HCT116 (cell line): Measurements from ENCODE around the gene NGEF. TPM values are rescaled to one million over a fixed set of nuclear protein-coding genes. Genes with fewer than 3 reads are reported as not detected.
"Not testable (repeated sequence)": the region's sequence is repeated elsewhere in the genome, so short reads cannot be mapped to it uniquely, and the experiment has no call there.

Experiments
- ATAC-seq: fragments of 200-7000 bp; cut with Tn5 transposase; 2 replicates; pipeline ENCODE4 v1.9.1; 2020; ENCODE audit warnings: mild to moderate bottlenecking, moderate library complexity
- BruUV-seq: library from RNA; stranded (reverse); fragments of 400-500 nt; replicated peaks from 2 replicates; lab custom pipeline; 2021; lab: Mats Ljungman, UMichigan
- CTCF ChIA-PET: fragments of 300-600 bp; sonication (Branson Sonifier 250); formaldehyde crosslinking; loops from one replicate; lab custom pipeline; 2021; ENCODE audit warnings: antibody characterized with exemption; lab: Charles Lee
- POLR2A ChIA-PET: fragments of 300-600, 350-600 bp; sonication (Branson Sonifier 250); formaldehyde crosslinking; loops from one replicate; lab custom pipeline; 2021; ENCODE audit warnings: antibody characterized with exemption; lab: Charles Lee
- RAD21 ChIA-PET, 2 experiments: fragments of 300-600 bp; sonication (Branson Sonifier 250); formaldehyde crosslinking; loops; one replicate each; lab custom pipeline; 2023; ENCODE audit warnings: low total read pairs in 2 of 2; ENCODE audit not compliant: uncharacterized antibody in 2 of 2, unreplicated experiment in 2 of 2, low non-redundant PET in 1 of 2; lab: Charles Lee
- DNase-seq: peaks from one replicate; pipeline ENCODE4 v3.0.0-alpha.2; 2010; ENCODE audit warnings: low read depth, low spot score
- H2AFZ ChIP-seq: fragments of 200-600 bp; shearing (Covaris generic), sonication (generic); 2 replicates; pipeline ENCODE4 v1.6.1; 2017; ENCODE audit warnings: low read depth, mixed run types, mixed read lengths, antibody characterized with exemption, low read length; ENCODE audit not compliant: poor library complexity, severe bottlenecking
- H3K27ac ChIP-seq: 2 replicates; pipeline ENCODE4 v1.5.1; 2012; ENCODE audit warnings: low read depth, low read length
- H3K27me3 ChIP-seq: fragments of 200-600 bp; sonication (generic); 2 replicates; pipeline ENCODE4 v1.6.1; 2016; ENCODE audit warnings: mixed run types, low read length, mixed read lengths; ENCODE audit not compliant: insufficient read depth
- H3K36me3 ChIP-seq, 2 experiments: fragments of 200-500 bp in 1 of 2; fragments of 200-600 bp in 1 of 2; sonication (Bioruptor generic) in 1 of 2; sonication (generic) in 1 of 2; 2 replicates each; pipeline versions ENCODE4 v1.5.1 to v1.6.1; 2014 to 2016; ENCODE audit warnings: low read length in 2 of 2, inconsistent platforms in 1 of 2, mixed read lengths in 1 of 2, mixed run types in 1 of 2; ENCODE audit not compliant: insufficient read depth in 2 of 2, control insufficient read depth in 1 of 2
- H3K4me1 ChIP-seq, 2 experiments: fragments of 200-600 bp in 1 of 2; sonication (generic) in 1 of 2; 2 replicates each; pipeline versions ENCODE4 v1.5.1 to v1.6.1; 2012 to 2017; ENCODE audit warnings: low read length in 2 of 2, inconsistent platforms in 1 of 2, mild to moderate bottlenecking in 1 of 2, mixed read lengths in 1 of 2, mixed run types in 1 of 2, moderate library complexity in 1 of 2; ENCODE audit not compliant: insufficient read depth in 2 of 2, control insufficient read depth in 1 of 2
- H3K4me2 ChIP-seq: fragments of 200-600 bp; sonication (generic); 2 replicates; pipeline ENCODE4 v1.6.1; 2017; ENCODE audit warnings: mixed run types, low read length, mixed read lengths
- H3K4me3 ChIP-seq, 2 experiments: fragments of 200-600 bp in 1 of 2; sonication (generic) in 1 of 2; replicated peaks in 1 of 2; 2 replicates each; pipeline ENCODE4 v1.5.1; 2011 to 2016; ENCODE audit warnings: low read length in 2 of 2, control low read depth in 1 of 2, low read depth in 1 of 2, mild to moderate bottlenecking in 1 of 2, mixed read lengths in 1 of 2, mixed run types in 1 of 2
- H3K79me2 ChIP-seq: fragments of 200-600 bp; sonication (generic); 2 replicates; pipeline ENCODE4 v1.6.1; 2017; ENCODE audit warnings: mild to moderate bottlenecking, mixed run types, low read length, moderate library complexity, mixed read lengths; ENCODE audit not compliant: insufficient read depth
- H3K9ac ChIP-seq: fragments of 200-600 bp; sonication (generic); 2 replicates; pipeline ENCODE4 v1.6.1; 2016; ENCODE audit warnings: low read length, mixed read lengths
- H3K9me2 ChIP-seq: fragments of 200-600 bp; sonication (generic), shearing (Covaris generic); 2 replicates; pipeline ENCODE4 v1.6.1; 2017; ENCODE audit warnings: mixed run types, mild to moderate bottlenecking, moderate library complexity; ENCODE audit not compliant: insufficient read depth
- H3K9me3 ChIP-seq, 2 experiments: fragments of 200-500 bp in 1 of 2; fragments of 200-600 bp in 1 of 2; sonication (Bioruptor generic) in 1 of 2; sonication (generic) in 1 of 2; 2 replicates each; pipeline ENCODE4 v1.6.1; 2014 to 2017; ENCODE audit warnings: low read length in 2 of 2, mixed read lengths in 2 of 2, inconsistent platforms in 1 of 2, low read depth in 1 of 2, mild to moderate bottlenecking in 1 of 2, mixed run types in 1 of 2, moderate library complexity in 1 of 2; ENCODE audit not compliant: control insufficient read depth in 1 of 2, insufficient read depth in 1 of 2
- H4K20me1 ChIP-seq: fragments of 200-600 bp; sonication (generic), shearing (Covaris generic); 2 replicates; pipeline ENCODE4 v1.6.1; 2017; ENCODE audit warnings: mixed run types, mild to moderate bottlenecking, moderate library complexity; ENCODE audit not compliant: insufficient read depth
- CBX3 ChIP-seq: IDR thresholded peaks from 2 replicates; pipeline ENCODE4 v1.6.1; 2012; ENCODE audit warnings: low read depth
- CEBPB ChIP-seq: IDR thresholded peaks from 2 replicates; pipeline ENCODE4 v1.6.1; 2012; ENCODE audit warnings: low read depth
- EGR1 ChIP-seq: IDR thresholded peaks from 2 replicates; pipeline ENCODE4 v1.6.1; 2012; ENCODE audit warnings: low read depth
- ELF1 ChIP-seq: IDR thresholded peaks from 2 replicates; pipeline ENCODE4 v1.6.1; 2012; ENCODE audit warnings: low read depth, borderline replicate concordance
- FOSL1 ChIP-seq: IDR thresholded peaks from 2 replicates; pipeline ENCODE4 v1.6.1; 2012; ENCODE audit warnings: low read depth
- MAX ChIP-seq: IDR thresholded peaks from 2 replicates; pipeline ENCODE4 v1.6.1; 2012
- POLR2A ChIP-seq: IDR thresholded peaks from 2 replicates; pipeline ENCODE4 v1.7.0; 2011; ENCODE audit warnings: borderline replicate concordance; ENCODE audit not compliant: insufficient read depth, insufficient read length; ENCODE audit errors: extremely low read depth
- POLR2AphosphoS5 ChIP-seq: IDR thresholded peaks from 2 replicates; pipeline ENCODE4 v1.6.1; 2011; ENCODE audit warnings: mild to moderate bottlenecking, low read depth, low read length, moderate library complexity
- RAD21 ChIP-seq: IDR thresholded peaks from 2 replicates; pipeline ENCODE4 v1.6.1; 2012; ENCODE audit warnings: low read depth, mild to moderate bottlenecking
- REST ChIP-seq: IDR thresholded peaks from 2 replicates; pipeline ENCODE4 v1.6.1; 2012; ENCODE audit warnings: low read depth
- TCF7L2 ChIP-seq: IDR thresholded peaks from 2 replicates; pipeline ENCODE4 v1.7.0; 2011; ENCODE audit warnings: borderline replicate concordance, inconsistent platforms; ENCODE audit not compliant: insufficient read depth, insufficient read length; ENCODE audit errors: extremely low read depth
- ZFX ChIP-seq: fragments of 450-650 bp; IDR thresholded peaks from 2 replicates; pipeline ENCODE4 v1.6.1; 2017
- ZNF274 ChIP-seq: fragments of 200-500 bp; sonication (Bioruptor generic); IDR thresholded peaks from 2 replicates; pipeline ENCODE4 v1.6.1; 2014; ENCODE audit warnings: mild to moderate bottlenecking, low read depth, low read length, inconsistent platforms
- intact Hi-C: fragments of 100-400 bp; cut with micrococcal nuclease; formaldehyde crosslinking; loops from 2 replicates; pipeline ENCODE4 v1.10.0; 2022
- total RNA-seq: library from RNA; stranded (reverse); gene quantifications from one replicate; pipeline ENCODE4 v1.2.1, GENCODE V29; 2021; ENCODE audit not compliant: unreplicated experiment
- TF ChIP-seq, protein P1 (sequence below): IDR thresholded peaks from 2 replicates; pipeline ENCODE4 v1.6.1; 2012
- TF ChIP-seq, protein P2 (sequence below): IDR thresholded peaks from 2 replicates; pipeline ENCODE4 v1.6.1; 2011; ENCODE audit warnings: mild to moderate bottlenecking, low read length, moderate library complexity; ENCODE audit not compliant: insufficient replicate concordance; ENCODE audit errors: extremely low read depth

Gene NGEF
- total RNA-seq, 1 experiment from 2014 or later = 12.6 TPM

GRCh38 chr2:232852081-232852480 lies 161.0 kb downstream of the NGEF start:
- CTCF ChIA-PET = interaction anchor here (0.6 to 2.9 kb wide), 9 partner anchors 8 to 274 kb away, joined by 3 to 32 read pairs (median 4); partner anchors contain the start of gene NEU2
- RAD21 ChIA-PET = not testable (repeated sequence)

DNA sequence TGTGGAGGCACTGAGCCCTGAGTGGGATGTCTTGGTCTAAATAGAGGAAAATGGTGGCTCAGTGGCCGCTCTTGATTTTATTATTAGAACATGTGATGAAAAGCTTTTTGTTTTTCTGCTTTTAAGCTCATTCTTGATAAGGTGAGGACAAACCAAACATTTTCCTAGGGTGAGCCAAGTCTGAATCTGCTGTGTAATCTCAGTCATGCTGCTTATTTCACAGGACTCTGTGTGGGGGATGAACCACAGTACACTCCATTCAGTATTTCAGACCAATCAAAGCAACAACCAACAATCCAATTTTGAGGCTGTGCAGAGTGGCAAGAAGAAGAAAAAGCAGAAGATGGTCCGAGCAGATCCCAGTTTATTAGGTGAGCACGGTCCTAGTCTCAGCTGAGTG lies 163.0 kb downstream of the NGEF start:
- H3K9ac ChIP-seq = no peak overlapping the region
- ATAC-seq (no peak), DNase-seq (no peak)
- RAD21 ChIA-PET = no interaction called here
- peaks cover 33 to 41% of the 10 kb centered on the region in 2 experiments for H3K4me1 ChIP-seq
- H3K79me2 ChIP-seq = no peaks in the 10 kb centered on the region
- CTCF ChIA-PET = no interaction called here
- no peaks in the 10 kb centered on the region for H3K27me3 ChIP-seq
- POLR2A ChIA-PET = no interaction called here
- no peak overlapping the region for H3K4me2 ChIP-seq
- no peaks in the 10 kb centered on the region for H4K20me1 ChIP-seq
- no peaks in the 10 kb centered on the region for H3K9me2 ChIP-seq
- peaks cover 23 to 26% of the 10 kb centered on the region in 2 experiments; a peak in 3 of 4 replicates for H3K36me3 ChIP-seq
- H2AFZ ChIP-seq = no peak overlapping the region
- H3K9me3 ChIP-seq = no peaks in the 10 kb centered on the region
- no TSS peak for BruUV-seq
- intact Hi-C loops = loop anchor here (5.0 kb wide), 1 partner anchor 132 kb away; no protein-coding TSS in a partner anchor
- H3K27ac ChIP-seq = no peak overlapping the region
- no peak overlapping the region for H3K4me3 ChIP-seq
- TF ChIP-seq CEBPB (no peak), POLR2A (no peak), REST (no peak), POLR2AphosphoS5 (no peak), FOSL1 (no peak), ZNF274 (no peak), MAX (no peak), ZFX (no peak), RAD21 (no peak), CBX3 (no peak), ELF1 (no peak), TCF7L2 (no peak), EGR1 (no peak)
- TF ChIP-seq, protein P1, sequence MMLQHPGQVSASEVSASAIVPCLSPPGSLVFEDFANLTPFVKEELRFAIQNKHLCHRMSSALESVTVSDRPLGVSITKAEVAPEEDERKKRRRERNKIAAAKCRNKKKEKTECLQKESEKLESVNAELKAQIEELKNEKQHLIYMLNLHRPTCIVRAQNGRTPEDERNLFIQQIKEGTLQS = no peak
- TF ChIP-seq, protein P2, sequence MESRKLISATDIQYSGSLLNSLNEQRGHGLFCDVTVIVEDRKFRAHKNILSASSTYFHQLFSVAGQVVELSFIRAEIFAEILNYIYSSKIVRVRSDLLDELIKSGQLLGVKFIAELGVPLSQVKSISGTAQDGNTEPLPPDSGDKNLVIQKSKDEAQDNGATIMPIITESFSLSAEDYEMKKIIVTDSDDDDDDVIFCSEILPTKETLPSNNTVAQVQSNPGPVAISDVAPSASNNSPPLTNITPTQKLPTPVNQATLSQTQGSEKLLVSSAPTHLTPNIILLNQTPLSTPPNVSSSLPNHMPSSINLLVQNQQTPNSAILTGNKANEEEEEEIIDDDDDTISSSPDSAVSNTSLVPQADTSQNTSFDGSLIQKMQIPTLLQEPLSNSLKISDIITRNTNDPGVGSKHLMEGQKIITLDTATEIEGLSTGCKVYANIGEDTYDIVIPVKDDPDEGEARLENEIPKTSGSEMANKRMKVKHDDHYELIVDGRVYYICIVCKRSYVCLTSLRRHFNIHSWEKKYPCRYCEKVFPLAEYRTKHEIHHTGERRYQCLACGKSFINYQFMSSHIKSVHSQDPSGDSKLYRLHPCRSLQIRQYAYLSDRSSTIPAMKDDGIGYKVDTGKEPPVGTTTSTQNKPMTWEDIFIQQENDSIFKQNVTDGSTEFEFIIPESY = no peak

More at GRCh38 chr2:232852081-232852480, 161.0 kb downstream of the NGEF start:
- H2AFZ ChIP-seq, H3K4me3 ChIP-seq, H3K79me2 ChIP-seq, H3K27me3 ChIP-seq, DNase-seq, H3K9me2 ChIP-seq, H3K27ac ChIP-seq, H3K9ac ChIP-seq, POLR2A ChIA-PET, H4K20me1 ChIP-seq, BruUV-seq, H3K9me3 ChIP-seq: not testable (repeated sequence)
- peak overlapping the region; percentile 26 for H3K4me2 ChIP-seq
- intact Hi-C loops = loop anchor here (5.0 kb wide), 1 partner anchor 130 kb away; no protein-coding TSS in a partner anchor
- 0 out of 2 replicates have a peak, but pooled peaks have one; percentile 12 for TF ChIP-seq FOSL1
- H3K36me3 ChIP-seq = peaks cover 11 to 17% of the 10 kb centered on the region in 2 experiments; a peak in 3 of 4 replicates
- peaks cover 53 to 62% of the 10 kb centered on the region in 2 experiments for H3K4me1 ChIP-seq
- peak; percentile 30 for ATAC-seq
